ENCODE data around the gene ARHGAP26.

ARHGAP26 gene

GRCh38 chr5:143265995-143266394, 495.8 kb downstream of the ARHGAP26 start:
- no peak for DNase-seq

- no peak for DNase-seq
Observed at GRCh38 chr5:143267186-143267585, 497.0 kb downstream of the ARHGAP26 start.

- no peak for DNase-seq
Observed at GRCh38 chr5:143268388-143268787, 498.2 kb downstream of the ARHGAP26 start.

GRCh38 chr5:143271431-143271830, 501.3 kb downstream of the ARHGAP26 start:
- DNase-seq, result no peak

DNA sequence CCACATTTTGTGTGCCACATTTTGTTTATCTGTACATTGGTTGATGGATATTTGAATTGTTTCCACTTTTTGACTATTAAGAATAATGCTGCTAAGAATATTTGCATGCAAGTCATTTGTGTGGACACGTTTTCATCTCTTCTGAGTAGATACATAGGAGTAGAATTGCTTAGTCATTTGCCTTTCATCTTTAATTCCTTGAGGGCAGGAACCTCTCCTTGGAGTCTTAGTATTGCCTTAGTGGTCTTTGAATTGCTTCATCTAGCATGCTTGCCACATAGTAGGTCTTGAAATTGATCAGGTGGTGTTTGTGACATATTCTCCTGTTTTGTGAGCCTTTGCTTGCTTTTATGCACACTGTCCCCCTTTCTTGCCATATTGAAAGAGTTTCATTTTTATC, 504.8 kb downstream of the ARHGAP26 start:
- DNase-seq, result no peak

GRCh38 chr5:143275512-143276363, 505.6 kb downstream of the ARHGAP26 start:
- no peak for DNase-seq

DNA sequence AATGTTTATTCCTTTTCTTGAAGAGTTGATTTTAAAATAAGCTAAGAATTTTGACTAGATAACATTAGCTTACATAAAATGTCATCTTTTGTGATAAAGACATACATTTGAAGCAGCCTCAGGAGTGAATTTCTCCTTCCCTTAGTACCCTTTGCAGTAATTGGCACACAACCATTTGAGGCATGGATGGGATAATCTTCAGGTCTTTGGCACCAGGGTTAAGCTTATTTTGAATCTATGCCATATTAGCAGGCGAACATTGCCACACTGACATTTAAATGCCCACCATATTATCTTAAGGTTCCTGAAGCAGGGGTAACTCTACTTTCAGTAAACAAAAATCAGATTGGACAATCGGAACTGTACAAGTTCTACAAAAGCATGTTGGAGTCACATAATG, 507.4 kb downstream of the ARHGAP26 start:
- no peak for DNase-seq
